Stimulated activated CD4-positive, alpha-beta T cell treated with anti-CD3 and anti-CD28 coated beads, Interleukin-2, amount 100 ng/mL, for 4 hours (primary cell): ENCODE data around the gene CRY1.

Source experiments
- DNase-seq: peaks from one replicate; pipeline ENCODE4 v3.0.0-alpha.2; 2020; ENCODE audit warnings: low read depth

CRY1 gene

GRCh38 chr12:106957583-106957982 lies 135.8 kb downstream of the CRY1 start:
- no peak for DNase-seq

- DNase-seq, result peak; percentile 32
These were observed 137.2 kb downstream of the CRY1 start for GRCh38 chr12:106956048-106956578.

- DNase-seq, result peak; percentile 90
These were observed 137.8 kb downstream of the CRY1 start, which contains the start of gene TMEM263 for GRCh38 chr12:106955377-106956047. TSS of gene TMEM263 (plus strand) at chr12:106955907. CDS start at chr12:106967117, 11,210 bp downstream.

- DNase-seq, result no peak
These were observed 138.6 kb downstream of the CRY1 start for GRCh38 chr12:106954462-106955376.

- DNase-seq, result no peak
These were observed 139.7 kb downstream of the CRY1 start for GRCh38 chr12:106953352-106954250.

- DNase-seq, result no peak
These were observed 142.8 kb downstream of the CRY1 start for GRCh38 chr12:106950591-106950990.

GRCh38 chr12:106947461-106947860 lies 145.9 kb downstream of the CRY1 start:
- DNase-seq, result no peak

- no peak for DNase-seq
These were observed 148.0 kb downstream of the CRY1 start for GRCh38 chr12:106945261-106945851.

GRCh38 chr12:106942775-106943174 lies 150.6 kb downstream of the CRY1 start:
- DNase-seq, result no peak

GRCh38 chr12:106941481-106942156 lies 151.7 kb downstream of the CRY1 start:
- DNase-seq, result no peak
